H1 (cell line): ENCODE data around the gene KCTD20. TPM values are rescaled to one million over a fixed set of nuclear protein-coding genes. Genes with fewer than 3 reads are reported as not detected.

Experiments used
- EGR1 ChIP-seq: IDR thresholded peaks from 2 replicates; pipeline ENCODE4 v1.6.1; 2011; ENCODE audit warnings: low read depth, low read length, borderline replicate concordance
- KDM1A ChIP-seq: fragments of 200-600, 300-600 bp; sonication (generic); IDR thresholded peaks from 2 replicates; pipeline ENCODE4 v1.7.1; 2016; ENCODE audit warnings: mild to moderate bottlenecking, low read length, borderline replicate concordance
- NANOG ChIP-seq: IDR thresholded peaks from 2 replicates; pipeline ENCODE4 v1.6.1; 2011; ENCODE audit warnings: low read length, low read depth, mild to moderate bottlenecking, inconsistent platforms; ENCODE audit not compliant: insufficient read depth, poor library complexity, severe bottlenecking
- SIX5 ChIP-seq: IDR thresholded peaks from 2 replicates; pipeline ENCODE4 v1.6.1; 2011; ENCODE audit warnings: mild to moderate bottlenecking, low read depth, low read length
- polyA plus RNA-seq, 7 experiments: library from polyadenylated mRNA; depleted of rRNA in 3 of 7; stranded (reverse) in 5 of 7; unstranded in 2 of 7; fragments of >200 nt in 5 of 7; fragments of 200-250 nt in 2 of 7; gene quantifications; 1 replicate in 5 of 7; 2 replicates in 1 of 7; 4 replicates in 1 of 7; pipeline versions ENCODE4 v1.2.1 to v1.2.3, GENCODE V29; 2011 to 2013; ENCODE audit warnings: missing spikeins in 2 of 7, mixed read lengths in 2 of 7
- total RNA-seq: library from RNA; stranded (reverse); fragmentation: NEBNext Ultra II Directional; extraction: Animal tissue kit (Norgen Biotek cat#: 25700); gene quantifications from 2 replicates; pipeline ENCODE4 v1.2.1, GENCODE V29; 2021

The KCTD20 gene
- total and polyA plus RNA-seq, 2 of the 8 experiments (the other 6 are each of a cell fraction or from before 2014, with no cell fraction given) = 10.1 to 26.2 TPM

- TF ChIP-seq KDM1A (no peak), EGR1 (no peak), SIX5 (no peak), NANOG (no peak)
These were observed 73.0 kb downstream of the KCTD20 start (continued) for GRCh38 chr6:36515844-36516243.
